ENCODE data around the gene PLSCR2.

DNA sequence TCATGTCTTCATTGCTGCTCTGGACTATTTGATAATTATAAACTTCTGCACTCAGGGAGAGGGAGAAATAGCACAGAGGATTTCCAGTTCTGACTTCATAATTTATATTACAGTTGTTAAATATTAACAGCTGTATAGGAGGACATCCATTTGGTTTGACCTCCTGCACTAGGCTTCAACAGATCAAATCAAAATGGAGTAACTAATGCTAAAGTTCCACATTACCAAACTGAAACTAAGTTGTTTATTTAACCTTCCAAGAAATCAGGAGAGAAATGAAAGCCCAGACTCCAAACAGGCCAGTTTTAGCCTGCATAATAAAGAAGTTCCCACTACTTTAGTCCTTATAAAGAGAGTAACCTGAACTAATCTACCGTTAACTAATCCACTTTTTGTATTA is 4.6 kb downstream of the PLSCR2 start:
- TF ChIP-seq CEBPB (IDR thresholded peaks at IDR 0.05) (no peak), TCF12 (IDR thresholded peaks at IDR 0.05; ENCODE audit: low read depth) (no peak), YY1 (IDR thresholded peaks at IDR 0.05; ENCODE audit: low read depth) (no peak), EP300 (IDR thresholded peaks at IDR 0.05; ENCODE audit: borderline replicate concordance) (no peak), EGR1 (IDR thresholded peaks at IDR 0.05) (no peak), CREB1 (IDR thresholded peaks at IDR 0.05; ENCODE audit: low read depth) (no peak), TAF1 (IDR thresholded peaks at IDR 0.05; ENCODE audit: low read depth) (no peak), RAD21 (IDR thresholded peaks at IDR 0.05; ENCODE audit: low read depth) (no peak), FOXM1 (IDR thresholded peaks at IDR 0.05; ENCODE audit: borderline replicate concordance, low read depth) (no peak)
- TF ChIP-seq, protein P1, sequence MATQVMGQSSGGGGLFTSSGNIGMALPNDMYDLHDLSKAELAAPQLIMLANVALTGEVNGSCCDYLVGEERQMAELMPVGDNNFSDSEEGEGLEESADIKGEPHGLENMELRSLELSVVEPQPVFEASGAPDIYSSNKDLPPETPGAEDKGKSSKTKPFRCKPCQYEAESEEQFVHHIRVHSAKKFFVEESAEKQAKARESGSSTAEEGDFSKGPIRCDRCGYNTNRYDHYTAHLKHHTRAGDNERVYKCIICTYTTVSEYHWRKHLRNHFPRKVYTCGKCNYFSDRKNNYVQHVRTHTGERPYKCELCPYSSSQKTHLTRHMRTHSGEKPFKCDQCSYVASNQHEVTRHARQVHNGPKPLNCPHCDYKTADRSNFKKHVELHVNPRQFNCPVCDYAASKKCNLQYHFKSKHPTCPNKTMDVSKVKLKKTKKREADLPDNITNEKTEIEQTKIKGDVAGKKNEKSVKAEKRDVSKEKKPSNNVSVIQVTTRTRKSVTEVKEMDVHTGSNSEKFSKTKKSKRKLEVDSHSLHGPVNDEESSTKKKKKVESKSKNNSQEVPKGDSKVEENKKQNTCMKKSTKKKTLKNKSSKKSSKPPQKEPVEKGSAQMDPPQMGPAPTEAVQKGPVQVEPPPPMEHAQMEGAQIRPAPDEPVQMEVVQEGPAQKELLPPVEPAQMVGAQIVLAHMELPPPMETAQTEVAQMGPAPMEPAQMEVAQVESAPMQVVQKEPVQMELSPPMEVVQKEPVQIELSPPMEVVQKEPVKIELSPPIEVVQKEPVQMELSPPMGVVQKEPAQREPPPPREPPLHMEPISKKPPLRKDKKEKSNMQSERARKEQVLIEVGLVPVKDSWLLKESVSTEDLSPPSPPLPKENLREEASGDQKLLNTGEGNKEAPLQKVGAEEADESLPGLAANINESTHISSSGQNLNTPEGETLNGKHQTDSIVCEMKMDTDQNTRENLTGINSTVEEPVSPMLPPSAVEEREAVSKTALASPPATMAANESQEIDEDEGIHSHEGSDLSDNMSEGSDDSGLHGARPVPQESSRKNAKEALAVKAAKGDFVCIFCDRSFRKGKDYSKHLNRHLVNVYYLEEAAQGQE (IDR thresholded peaks at IDR 0.05; ENCODE audit: low read depth): no peak
- TF ChIP-seq, protein P2, sequence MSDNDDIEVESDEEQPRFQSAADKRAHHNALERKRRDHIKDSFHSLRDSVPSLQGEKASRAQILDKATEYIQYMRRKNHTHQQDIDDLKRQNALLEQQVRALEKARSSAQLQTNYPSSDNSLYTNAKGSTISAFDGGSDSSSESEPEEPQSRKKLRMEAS (IDR thresholded peaks at IDR 0.05): no peak
